IPS-18c (cell line): Measurements from ENCODE around the gene ZNF581.

Experiments
- H3K4me3 ChIP-seq: 2 replicates; pipeline ENCODE4 v1.7.0; 2013; ENCODE audit warnings: low read depth, mild to moderate bottlenecking, low read length, moderate library complexity; ENCODE audit not compliant: insufficient read depth
- H3K9me3 ChIP-seq: one replicate; pipeline ENCODE4 v1.6.1; 2013; ENCODE audit warnings: mild to moderate bottlenecking, low read length, moderate library complexity; ENCODE audit not compliant: control insufficient read depth, insufficient read depth

Gene ZNF581

DNA sequence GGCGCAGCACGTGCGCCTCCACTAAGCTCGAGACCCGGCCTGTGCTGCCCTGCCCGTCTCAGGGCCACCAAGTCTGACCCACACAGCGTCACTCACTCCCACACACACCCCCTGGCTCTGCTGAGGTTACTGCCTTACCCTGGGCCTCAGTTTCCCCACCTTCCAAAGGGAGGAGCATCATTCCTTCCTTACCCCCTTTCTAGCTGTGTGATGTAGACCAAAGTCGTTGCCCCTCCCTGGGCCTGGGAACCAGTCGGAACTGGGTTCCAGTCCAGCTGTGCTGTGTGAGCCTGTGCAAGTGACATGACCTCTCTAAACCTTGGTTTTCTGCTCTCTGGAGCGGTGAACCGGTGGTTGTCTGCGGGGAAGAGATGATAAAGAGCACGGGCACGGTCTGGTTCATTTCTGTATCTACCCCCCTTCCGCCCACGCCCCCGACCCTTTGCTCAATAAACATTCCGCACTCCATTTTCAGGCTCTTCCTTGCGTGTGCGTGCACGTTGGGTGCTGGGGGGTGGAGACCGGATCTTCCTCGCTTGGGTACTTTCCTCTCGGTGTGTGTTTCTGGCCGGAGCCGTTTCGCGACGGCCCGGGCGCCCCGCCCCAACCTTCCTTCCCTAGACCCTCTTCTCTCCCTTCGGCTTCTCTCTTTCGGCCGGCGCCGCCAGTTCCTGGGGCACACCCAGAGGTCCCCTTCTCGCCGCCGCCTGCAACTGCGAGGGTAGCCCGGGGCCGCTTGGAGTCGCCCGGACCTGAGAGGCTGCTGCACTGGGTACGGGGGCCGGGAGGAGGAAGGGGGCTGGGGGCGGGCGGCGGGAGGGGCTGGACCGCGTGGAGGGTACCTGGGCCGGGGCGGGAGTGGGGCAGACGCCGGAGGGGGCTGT is at the start of gene ZNF581:
Gene ZNF581, plus strand, starts transcription at position 647 of the 884 bp plus-strand sequence. CDS start 923 bp downstream, outside the sequence.
- peak within 1 kb of the TSS; percentile 64 for H3K4me3 ChIP-seq
- H3K9me3 ChIP-seq = peaks cover 9% of the 10 kb centered on the region

DNA sequence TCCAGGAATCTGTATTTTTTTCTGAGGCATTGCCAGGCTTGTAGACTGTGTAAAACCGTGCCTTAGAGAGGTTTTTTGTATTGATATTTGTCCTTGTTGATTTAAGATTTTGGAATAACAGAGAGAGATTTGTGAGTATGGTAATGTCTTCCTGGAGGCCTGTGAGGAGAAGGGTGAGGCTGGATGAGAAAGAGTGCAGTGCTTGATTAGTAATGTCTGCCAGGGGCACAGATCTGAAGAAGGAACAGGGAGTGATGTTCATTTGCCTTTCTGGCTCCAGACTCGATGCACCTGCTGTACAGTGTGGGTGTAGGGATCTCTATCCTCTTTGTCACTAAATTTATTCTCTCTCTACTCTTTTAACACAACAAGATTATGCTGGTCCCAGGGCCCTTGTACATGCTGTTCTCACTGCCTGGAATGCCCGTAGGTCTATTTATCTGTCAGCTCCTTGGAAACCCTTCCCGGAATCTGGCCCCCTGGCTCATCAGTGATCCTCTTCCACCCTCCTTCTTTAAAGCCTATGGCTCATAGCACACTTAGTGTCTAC is 48.4 kb upstream of the ZNF581 start:
- no peaks in the 10 kb centered on the region for H3K9me3 ChIP-seq
- H3K4me3 ChIP-seq = no peak overlapping the region

GRCh38 chr19:55596304-55596703 is 47.1 kb upstream of the ZNF581 start:
- H3K4me3 ChIP-seq = no peak overlapping the region
- H3K9me3 ChIP-seq = no peaks in the 10 kb centered on the region

DNA sequence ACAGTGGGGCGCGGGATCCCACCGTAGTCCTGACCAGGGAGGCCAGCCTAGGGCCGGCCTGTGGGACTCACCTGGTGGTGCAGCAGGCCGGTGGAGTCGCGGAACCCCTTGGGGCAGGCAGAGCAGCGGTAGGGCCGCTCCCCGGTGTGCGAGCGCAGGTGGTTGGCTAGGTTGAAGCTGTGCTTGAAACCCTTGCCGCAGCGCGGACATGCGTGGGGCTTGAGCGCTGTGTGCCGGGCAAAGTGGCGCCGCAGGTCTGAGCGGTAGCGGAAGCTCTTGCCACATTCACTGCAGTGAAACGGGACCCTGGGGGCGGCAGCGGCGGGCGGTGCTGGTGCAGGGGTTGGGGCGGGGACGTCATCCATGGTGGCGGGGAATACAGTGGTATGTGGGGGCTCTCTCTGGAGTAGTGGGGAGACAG is 45.9 kb upstream of the ZNF581 start:
- Histone ChIP-seq H3K9me3 (no peaks in the 10 kb centered on the region), H3K4me3 (no peak overlapping the region; the same call in 1 of the 2 replicates)

DNA sequence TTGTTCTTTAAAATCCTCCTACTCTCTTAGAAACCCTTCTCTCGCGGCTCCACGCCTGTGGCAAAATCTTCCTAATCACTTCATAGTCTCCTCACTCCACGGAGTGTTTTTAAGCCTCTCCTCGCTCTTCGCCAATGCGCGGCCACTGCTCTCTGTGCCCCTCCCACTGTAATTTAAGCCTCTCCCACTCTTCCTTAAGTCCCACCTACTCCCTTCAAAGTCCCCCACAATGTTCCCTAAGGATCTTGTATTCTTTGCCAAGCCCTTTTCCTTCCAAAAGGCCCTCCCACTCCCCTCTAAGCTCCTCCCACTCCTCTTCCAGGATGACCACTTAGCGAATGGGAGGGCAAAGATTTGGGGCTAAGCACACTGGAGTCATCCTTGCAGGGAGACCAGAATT is 45.4 kb upstream of the ZNF581 start:
- no peak overlapping the region; the same call in 1 of the 2 replicates for H3K4me3 ChIP-seq

GRCh38 chr19:55598719-55599467 is 44.6 kb upstream of the ZNF581 start:
- no peaks in the 10 kb centered on the region for H3K9me3 ChIP-seq
- H3K4me3 ChIP-seq = peak overlapping the region; percentile 77

More for the DNA sequence above, 45.4 kb upstream of the ZNF581 start:
- no peaks in the 10 kb centered on the region for H3K9me3 ChIP-seq

- H3K4me3 ChIP-seq = peak within 1 kb of the TSS; percentile 77
These were observed 44.0 kb upstream of the ZNF581 start, which contains the start of gene FIZ1 for GRCh38 chr19:55599468-55599841. Gene FIZ1, minus strand, starts transcription at chr19:55599517. Its CDS starts 1,652 bp downstream, at chr19:55597865.

DNA sequence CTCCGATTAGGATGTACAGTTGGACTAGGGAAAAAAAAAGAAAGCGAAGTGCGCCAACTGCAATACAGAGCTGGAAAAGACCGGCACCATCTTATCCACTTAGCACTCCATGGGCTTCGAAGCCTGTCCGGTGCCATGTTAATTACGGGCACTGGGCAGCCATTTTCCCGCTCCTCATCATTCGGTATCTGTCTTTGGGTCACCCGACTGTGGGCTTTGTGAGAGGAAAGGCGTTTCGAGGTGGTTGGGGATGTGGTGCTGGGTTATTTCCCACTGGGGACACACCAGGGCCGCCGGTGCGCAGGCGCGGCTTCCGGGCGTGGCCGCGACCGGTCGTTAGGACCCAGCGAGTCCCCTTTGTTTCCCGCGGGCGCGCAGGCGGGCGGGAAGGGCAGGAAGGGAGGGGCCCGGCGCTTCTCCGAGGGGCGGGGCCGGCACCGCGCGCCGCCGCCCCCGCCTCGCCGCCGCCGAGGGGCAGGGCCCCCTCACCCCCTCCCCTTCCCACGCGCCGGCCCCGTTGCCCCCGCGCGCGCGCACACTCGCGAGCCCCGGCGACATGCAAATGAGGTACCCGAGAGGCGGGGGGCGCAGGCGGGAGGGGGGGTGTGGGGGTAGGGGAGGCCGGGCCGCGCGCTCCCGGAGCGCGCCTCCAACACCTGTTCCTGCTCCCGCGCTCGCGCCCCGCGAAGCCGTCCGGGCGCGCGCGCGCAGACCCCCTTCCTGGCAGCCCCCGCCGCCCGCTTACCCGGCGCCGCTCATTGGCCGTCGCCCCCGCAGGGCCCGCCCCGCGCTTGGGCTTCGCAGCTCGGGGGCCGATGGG is 43.4 kb upstream of the ZNF581 start, which contains the start of gene ZNF524:
Gene ZNF524, plus strand, starts transcription at position 447 of the 820 bp plus-strand sequence. CDS start 1,825 bp downstream, outside the sequence.
- Histone ChIP-seq H3K9me3 (no peaks in the 10 kb centered on the region), H3K4me3 (peak within 1 kb of the TSS; percentile 77)

More at GRCh38 chr19:55599468-55599841, 44.0 kb upstream of the ZNF581 start, which contains the start of gene FIZ1:
- H3K9me3 ChIP-seq = no peaks in the 10 kb centered on the region

DNA sequence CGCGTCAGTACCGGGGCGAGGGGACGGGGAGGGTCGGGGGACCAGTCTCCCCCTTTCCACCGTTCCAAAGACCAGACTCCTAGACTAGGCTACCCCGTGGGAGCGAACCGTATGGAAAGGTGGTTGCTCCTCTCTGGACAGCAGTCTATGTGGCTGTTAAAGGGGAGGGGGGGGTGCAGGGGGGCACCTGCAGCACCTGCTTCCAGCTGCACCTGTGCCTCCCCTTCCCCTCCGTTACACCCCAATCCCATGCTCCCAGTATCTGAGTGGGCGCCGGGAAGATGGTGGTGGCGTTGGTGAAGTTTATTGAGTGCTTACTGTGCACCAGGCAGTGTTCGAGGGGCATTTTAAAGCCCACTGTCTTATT is 42.8 kb upstream of the ZNF581 start:
- Histone ChIP-seq H3K4me3 (peak overlapping the region; percentile 65), H3K9me3 (no peaks in the 10 kb centered on the region)

DNA sequence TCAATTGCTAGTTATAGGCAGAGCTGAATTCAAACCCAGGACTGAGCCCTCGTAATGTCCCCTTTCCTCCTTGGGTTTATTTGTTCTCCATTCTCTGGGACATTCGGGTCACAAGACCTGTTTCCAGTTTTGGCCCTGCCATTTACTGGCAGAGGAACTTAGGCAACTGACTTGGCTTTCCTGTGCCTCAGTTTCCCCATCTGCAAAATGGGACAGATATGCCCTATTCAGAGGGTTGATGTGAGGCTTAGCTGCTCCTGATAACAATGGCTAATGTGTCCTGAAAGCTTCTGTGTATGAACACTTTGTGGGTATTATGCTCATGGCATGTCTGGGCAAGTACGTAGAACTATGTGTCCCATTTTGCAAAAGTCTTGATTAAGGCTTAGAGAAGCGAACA is 42.4 kb upstream of the ZNF581 start:
- Histone ChIP-seq H3K4me3 (peak overlapping the region; percentile 65), H3K9me3 (no peaks in the 10 kb centered on the region)

GRCh38 chr19:55602104-55603001 is 41.1 kb upstream of the ZNF581 start:
- no peak overlapping the region for H3K4me3 ChIP-seq

DNA sequence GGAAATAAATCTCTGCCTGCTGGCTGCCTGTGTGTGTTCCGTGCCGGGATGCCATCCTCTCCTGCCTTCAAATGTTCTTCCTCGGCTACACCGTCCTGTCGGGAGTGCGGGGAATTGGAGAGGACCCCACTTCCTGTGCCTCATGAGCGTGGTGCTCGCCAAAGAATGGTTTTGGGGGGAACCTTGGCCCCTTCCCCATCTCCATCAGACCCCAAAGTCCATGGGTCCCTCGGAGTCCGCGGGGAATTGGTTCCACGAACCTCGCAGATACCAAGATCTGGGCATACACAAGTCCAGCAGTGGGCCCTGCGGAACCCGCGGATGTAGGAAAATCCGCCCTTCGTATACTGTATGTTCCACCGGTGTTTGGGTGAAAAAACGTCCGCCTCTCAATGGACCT is 40.3 kb upstream of the ZNF581 start:
- Histone ChIP-seq H3K9me3 (no peaks in the 10 kb centered on the region), H3K4me3 (no peak overlapping the region)

More at GRCh38 chr19:55602104-55603001, 41.1 kb upstream of the ZNF581 start:
- no peaks in the 10 kb centered on the region for H3K9me3 ChIP-seq

GRCh38 chr19:55603581-55604292 is 39.7 kb upstream of the ZNF581 start:
- Histone ChIP-seq H3K4me3 (no peak overlapping the region; the same call in 1 of the 2 replicates), H3K9me3 (no peaks in the 10 kb centered on the region)

- Histone ChIP-seq H3K4me3 (peak overlapping the region; percentile 82), H3K9me3 (no peaks in the 10 kb centered on the region)
These were observed 38.2 kb upstream of the ZNF581 start for GRCh38 chr19:55605207-55605636.
